Measurements from ENCODE around the gene EHMT1. TPM values are rescaled to one million over a fixed set of nuclear protein-coding genes. Genes with fewer than 3 reads are reported as not detected.
"Not testable (repeated sequence)": the region's sequence is repeated elsewhere in the genome, so short reads cannot be mapped to it uniquely, and the experiment has no call there.

EHMT1 gene
- total RNA-seq, 1 donor from 2014 or later, result 40.8 TPM

DNA sequence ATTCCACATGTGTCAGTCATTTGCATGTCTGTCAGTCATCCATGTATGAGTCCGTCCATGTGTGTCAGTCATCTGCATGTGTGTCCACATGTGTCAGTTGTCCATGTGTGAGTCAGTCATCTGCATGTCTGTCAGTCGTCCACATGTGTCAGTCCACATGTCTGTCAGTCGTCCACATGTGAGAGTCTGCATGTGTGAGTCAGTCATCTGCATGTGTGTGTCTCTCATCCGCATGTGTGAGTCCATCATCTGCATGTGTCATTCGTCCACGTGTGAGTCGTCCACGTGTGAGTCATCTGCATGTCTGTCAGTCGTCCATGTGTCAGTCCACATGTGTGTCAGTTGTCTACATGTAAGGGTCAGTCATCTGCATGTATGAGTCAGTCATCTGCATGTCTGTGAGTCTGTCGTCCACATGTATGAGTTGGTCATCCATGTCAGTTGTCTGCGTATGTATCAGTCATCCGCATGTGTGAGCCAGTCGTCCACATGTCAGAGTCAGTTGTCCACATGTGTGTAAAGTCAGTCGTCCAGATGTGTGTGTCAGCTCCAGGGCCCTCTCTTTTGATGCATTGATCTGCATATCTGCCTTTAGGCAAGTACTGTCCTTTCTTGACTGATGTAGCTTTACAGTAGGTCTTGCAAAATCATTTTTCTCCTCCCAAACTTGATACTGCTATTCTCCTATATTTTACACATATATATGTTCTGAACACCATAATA lies 186.3 kb downstream of the EHMT1 start:
- TF ChIP-seq, protein P1, sequence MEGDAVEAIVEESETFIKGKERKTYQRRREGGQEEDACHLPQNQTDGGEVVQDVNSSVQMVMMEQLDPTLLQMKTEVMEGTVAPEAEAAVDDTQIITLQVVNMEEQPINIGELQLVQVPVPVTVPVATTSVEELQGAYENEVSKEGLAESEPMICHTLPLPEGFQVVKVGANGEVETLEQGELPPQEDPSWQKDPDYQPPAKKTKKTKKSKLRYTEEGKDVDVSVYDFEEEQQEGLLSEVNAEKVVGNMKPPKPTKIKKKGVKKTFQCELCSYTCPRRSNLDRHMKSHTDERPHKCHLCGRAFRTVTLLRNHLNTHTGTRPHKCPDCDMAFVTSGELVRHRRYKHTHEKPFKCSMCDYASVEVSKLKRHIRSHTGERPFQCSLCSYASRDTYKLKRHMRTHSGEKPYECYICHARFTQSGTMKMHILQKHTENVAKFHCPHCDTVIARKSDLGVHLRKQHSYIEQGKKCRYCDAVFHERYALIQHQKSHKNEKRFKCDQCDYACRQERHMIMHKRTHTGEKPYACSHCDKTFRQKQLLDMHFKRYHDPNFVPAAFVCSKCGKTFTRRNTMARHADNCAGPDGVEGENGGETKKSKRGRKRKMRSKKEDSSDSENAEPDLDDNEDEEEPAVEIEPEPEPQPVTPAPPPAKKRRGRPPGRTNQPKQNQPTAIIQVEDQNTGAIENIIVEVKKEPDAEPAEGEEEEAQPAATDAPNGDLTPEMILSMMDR (conservative IDR thresholded peaks at IDR 0.05; ENCODE audit: low read depth, low read length), result no peak
- no peak for DNase-seq (ENCODE audit: low read depth)
- no peak overlapping the region for H3K4me3 ChIP-seq (ENCODE audit: low read depth, low read length)

DNA sequence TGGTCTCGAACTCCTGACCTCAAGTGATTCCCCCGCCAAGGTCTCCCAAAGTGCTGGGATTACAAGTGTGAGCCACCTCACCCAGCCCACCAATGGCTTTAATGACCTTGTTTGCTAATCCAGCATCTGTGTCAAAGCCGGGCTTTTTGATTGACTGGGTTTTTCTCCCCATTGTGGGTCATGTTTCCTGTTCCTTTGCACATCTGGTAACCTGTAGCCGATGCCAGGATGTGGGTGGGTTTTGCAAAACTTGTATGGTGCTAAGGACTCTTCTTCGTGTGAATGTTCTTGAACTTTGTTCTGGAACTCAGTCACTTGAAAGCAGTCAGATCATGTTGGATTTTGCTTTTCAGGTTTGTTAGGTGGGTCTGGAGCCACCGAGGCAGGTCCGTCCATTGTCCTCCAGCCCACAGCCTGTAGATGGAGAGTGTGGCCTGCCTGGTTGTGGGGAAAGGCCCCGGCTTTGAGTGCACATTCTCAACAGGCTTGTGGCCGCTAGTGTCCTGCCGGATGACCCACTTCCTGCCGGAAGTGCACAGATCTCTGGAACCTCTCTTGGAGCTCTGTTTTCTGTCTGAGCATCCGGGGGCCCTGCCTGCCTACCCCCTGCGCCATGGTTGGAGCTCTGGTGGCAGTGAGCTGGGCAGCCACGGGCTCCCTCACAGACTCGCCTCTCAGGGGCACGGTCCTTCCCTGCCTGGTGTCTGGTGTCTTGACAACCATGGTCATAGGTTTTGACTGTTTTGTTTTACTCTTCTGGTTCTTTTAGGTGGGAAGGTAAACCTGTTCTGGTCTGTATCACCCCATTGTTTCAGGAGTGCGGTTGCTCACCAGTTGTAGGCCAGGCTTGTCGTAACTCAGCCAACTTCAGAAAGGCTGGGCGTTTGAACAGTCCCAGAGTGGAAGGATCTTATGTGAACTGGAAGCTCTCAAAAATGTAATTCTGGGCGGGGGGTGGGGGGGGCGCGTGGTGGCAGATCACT lies 189.2 kb downstream of the EHMT1 start:
- TF ChIP-seq, protein P1 (conservative IDR thresholded peaks at IDR 0.05; ENCODE audit: low read depth, low read length), result no peak
- no peak for DNase-seq (ENCODE audit: low read depth)
- H3K4me3 ChIP-seq (ENCODE audit: low read depth, low read length), result no peak overlapping the region

DNA sequence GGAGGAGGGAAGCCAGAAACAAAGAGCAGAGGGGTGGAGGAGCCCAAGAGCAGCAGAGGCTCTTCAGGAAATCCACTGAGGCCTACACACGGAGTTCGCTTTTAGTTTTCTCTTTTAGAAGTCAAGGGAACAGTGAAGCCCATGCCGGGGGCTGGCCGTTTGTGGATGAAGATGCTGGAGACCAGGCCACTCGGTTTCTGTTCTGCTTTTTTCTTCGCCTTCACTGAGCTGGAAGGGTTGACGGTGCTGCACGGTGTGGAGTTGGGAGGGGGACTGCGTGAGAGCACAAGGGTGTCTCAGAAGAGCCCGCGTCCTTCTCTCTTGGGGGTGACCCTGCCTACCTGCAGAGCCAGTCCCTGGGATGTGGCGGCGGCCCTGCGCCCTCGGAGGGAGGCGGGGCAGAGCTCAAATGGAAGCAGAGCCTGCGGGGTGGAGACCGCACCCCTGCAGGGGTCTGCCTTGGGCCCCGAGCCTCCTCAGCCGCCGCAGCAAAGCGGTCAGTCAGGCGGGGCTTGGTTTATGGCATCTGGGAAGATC lies 190.3 kb downstream of the EHMT1 start:
- DNase-seq (ENCODE audit: low read depth), result no peak
- TF ChIP-seq, protein P1 (conservative IDR thresholded peaks at IDR 0.05; ENCODE audit: low read depth, low read length), result no peak
- no peak overlapping the region for H3K4me3 ChIP-seq (ENCODE audit: low read depth, low read length)

DNA sequence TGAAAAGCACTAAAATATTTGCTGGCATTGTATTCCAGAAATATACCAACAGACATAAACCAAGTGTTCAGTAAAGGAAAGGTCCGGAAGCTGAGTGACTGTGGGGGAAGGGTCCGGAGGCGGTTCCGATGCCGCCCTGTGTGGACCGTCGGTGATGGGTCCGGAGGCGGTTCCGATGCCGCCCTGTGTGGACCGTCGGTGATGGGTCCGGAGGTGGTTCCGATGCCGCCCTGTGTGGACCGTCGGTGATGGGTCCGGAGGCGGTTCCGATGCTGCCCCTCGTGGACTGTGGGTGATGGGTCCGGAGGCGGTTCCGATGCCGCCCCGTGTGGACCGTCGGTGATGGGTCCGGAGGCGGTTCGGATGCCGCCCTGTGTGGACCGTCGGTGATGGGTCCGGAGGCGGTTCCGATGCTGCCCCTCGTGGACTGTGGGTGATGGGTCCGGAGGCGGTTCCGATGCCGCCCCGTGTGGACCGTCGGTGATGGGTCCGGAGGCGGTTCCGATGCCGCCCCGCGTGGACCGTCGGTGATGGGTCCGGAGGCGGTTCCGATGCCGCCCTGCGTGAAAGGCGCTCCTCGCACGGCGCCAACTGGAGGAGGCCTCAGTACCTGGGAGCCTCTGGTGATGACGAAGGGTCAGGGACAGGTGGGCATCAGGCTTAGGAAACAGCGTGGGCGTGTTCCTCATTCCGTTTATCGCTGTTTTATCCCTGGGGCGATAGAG lies 191.1 kb downstream of the EHMT1 start:
- not testable (repeated sequence) for DNase-seq (ENCODE audit: low read depth); H3K4me3 ChIP-seq (ENCODE audit: low read depth, low read length)

DNA sequence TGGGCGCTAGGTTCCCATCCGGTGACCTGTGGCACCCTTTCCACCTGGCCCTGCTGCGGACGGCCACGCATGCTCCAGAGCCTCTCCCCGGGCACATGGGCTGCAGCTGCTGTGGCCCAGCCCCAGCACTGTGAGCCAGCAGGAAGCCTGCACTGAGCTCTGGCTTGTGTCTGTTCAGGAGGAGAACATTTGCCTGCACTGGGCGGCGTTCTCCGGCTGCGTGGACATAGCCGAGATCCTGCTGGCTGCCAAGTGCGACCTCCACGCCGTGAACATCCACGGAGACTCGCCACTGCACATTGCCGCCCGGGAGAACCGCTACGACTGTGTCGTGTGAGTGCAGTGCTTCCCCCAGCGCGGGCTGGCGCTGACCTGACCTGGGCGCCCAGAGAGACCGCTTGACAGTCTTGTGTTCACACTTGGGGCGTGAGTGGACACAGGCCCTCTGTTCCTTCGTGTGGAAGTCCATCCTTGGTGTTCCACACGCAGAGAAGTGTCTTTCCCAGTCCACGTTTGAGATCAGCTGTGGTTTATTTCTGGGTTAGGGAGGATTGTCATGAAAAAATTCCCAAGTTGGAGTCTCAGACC lies 192.6 kb downstream of the EHMT1 start:
- no peak for DNase-seq (ENCODE audit: low read depth)
- H3K4me3 ChIP-seq (ENCODE audit: low read depth, low read length), result no peak overlapping the region

DNA sequence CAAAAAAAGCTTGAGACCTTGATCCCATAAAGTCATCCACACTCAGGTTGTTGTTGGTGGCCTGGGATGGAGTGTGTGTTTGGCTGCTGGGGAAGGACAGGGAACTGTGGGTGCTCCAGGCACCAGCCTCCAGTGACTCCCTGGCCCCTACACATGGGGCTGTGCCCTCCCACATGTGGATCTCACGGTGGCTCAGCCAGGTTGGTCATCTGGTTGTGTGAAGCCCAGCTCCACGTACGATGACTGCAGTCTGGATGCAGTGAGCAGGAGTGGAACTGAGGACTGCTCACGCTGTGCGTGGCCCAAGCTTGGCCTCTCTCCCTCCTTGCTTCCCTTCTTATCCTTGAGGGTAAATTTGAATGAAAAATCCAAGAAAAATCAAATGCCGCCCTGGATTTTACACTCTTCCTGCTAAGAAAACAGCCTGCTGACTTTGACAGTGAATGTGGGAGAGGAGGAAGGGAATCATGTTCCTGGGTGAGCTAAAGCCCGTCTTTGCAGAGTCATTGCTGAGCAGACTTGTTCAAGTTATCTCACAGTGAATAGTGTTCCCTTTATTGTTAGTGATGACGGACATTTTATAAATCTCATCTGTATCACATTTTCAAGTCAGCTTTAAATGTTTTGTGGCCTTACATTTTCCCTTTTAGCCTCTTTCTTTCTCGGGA lies 193.7 kb downstream of the EHMT1 start:
- no peak overlapping the region for H3K4me3 ChIP-seq (ENCODE audit: low read depth, low read length)
- TF ChIP-seq, protein P1 (conservative IDR thresholded peaks at IDR 0.05; ENCODE audit: low read depth, low read length), result no peak
- DNase-seq (ENCODE audit: low read depth), result no peak

More for the DNA sequence above, 192.6 kb downstream of the EHMT1 start:
- TF ChIP-seq, protein P1 (conservative IDR thresholded peaks at IDR 0.05; ENCODE audit: low read depth, low read length), result no peak

Data from epithelial cell of proximal tubule (primary cell).